Ovary (tissue), 3 donors: ENCODE data around the gene ARMH3.

Experiments
- POLR2A ChIP-seq: fragments of 450-650 bp; IDR thresholded peaks from one replicate; pipeline ENCODE4 v1.6.1; 2017; ENCODE audit warnings: antibody characterized with exemption, mild to moderate bottlenecking, moderate library complexity
- TF ChIP-seq, protein P1 (sequence below), 3 donors: fragments of 450-650 bp in 2 of 3; fragments of 200-600 bp in 1 of 3; IDR thresholded peaks; one replicate each; pipeline versions ENCODE4 v1.5.1 to v1.8.0; 2016 to 2022; ENCODE audit warnings: antibody characterized with exemption in 3 of 3, mild to moderate bottlenecking in 1 of 3
- donor health status: DM: no; HTN: no; CAD: no.

- no peak for TF ChIP-seq POLR2A
- TF ChIP-seq, protein P1, sequence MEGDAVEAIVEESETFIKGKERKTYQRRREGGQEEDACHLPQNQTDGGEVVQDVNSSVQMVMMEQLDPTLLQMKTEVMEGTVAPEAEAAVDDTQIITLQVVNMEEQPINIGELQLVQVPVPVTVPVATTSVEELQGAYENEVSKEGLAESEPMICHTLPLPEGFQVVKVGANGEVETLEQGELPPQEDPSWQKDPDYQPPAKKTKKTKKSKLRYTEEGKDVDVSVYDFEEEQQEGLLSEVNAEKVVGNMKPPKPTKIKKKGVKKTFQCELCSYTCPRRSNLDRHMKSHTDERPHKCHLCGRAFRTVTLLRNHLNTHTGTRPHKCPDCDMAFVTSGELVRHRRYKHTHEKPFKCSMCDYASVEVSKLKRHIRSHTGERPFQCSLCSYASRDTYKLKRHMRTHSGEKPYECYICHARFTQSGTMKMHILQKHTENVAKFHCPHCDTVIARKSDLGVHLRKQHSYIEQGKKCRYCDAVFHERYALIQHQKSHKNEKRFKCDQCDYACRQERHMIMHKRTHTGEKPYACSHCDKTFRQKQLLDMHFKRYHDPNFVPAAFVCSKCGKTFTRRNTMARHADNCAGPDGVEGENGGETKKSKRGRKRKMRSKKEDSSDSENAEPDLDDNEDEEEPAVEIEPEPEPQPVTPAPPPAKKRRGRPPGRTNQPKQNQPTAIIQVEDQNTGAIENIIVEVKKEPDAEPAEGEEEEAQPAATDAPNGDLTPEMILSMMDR (IDR thresholded peaks at IDR 0.05): no peak
These were observed 152.0 kb downstream of the ARMH3 start for GRCh38 chr10:101903827-101904550.
